HG03108 (cell line): ENCODE results near the gene LMBR1.
"Not testable (repeated sequence)": the region's sequence is repeated elsewhere in the genome, so short reads cannot be mapped to it uniquely, and the experiment has no call there.

Source experiments
- ATAC-seq: cut with Tn5 transposase; IDR thresholded peaks from one replicate; pipeline ENCODE4 v1.9.1; 2021; ENCODE audit warnings: moderate library complexity; ENCODE audit not compliant: unreplicated experiment

The LMBR1 gene

GRCh38 chr7:156848979-156849378 is 44.0 kb downstream of the LMBR1 start:
- ATAC-seq: no peak

- ATAC-seq: no peak
These were observed 47.4 kb downstream of the LMBR1 start for GRCh38 chr7:156845379-156846101.

GRCh38 chr7:156843582-156843981 is 49.4 kb downstream of the LMBR1 start:
- not testable (repeated sequence) for ATAC-seq

- ATAC-seq: no peak
These were observed 49.8 kb downstream of the LMBR1 start for GRCh38 chr7:156843157-156843556.

GRCh38 chr7:156842740-156843140 is 50.2 kb downstream of the LMBR1 start:
- ATAC-seq: no peak

GRCh38 chr7:156842317-156842716 is 50.7 kb downstream of the LMBR1 start:
- ATAC-seq: no peak

- ATAC-seq: no peak
These were observed 51.5 kb downstream of the LMBR1 start for GRCh38 chr7:156841497-156841896.

GRCh38 chr7:156840134-156840533 is 52.8 kb downstream of the LMBR1 start:
- no peak for ATAC-seq

- ATAC-seq: no peak
These were observed 56.5 kb downstream of the LMBR1 start for GRCh38 chr7:156836443-156836842.

GRCh38 chr7:156834462-156834861 is 58.5 kb downstream of the LMBR1 start:
- ATAC-seq: no peak

GRCh38 chr7:156833312-156833711 is 59.7 kb downstream of the LMBR1 start:
- no peak for ATAC-seq

- no peak for ATAC-seq
These were observed 60.6 kb downstream of the LMBR1 start for GRCh38 chr7:156832195-156832877.

GRCh38 chr7:156829669-156830336 is 63.2 kb downstream of the LMBR1 start:
- no peak for ATAC-seq

GRCh38 chr7:156827587-156828203 is 65.3 kb downstream of the LMBR1 start:
- no peak for ATAC-seq

GRCh38 chr7:156823435-156823834 is 69.5 kb downstream of the LMBR1 start:
- ATAC-seq: no peak

- no peak for ATAC-seq
These were observed 72.4 kb downstream of the LMBR1 start for GRCh38 chr7:156820445-156821063.

GRCh38 chr7:156819733-156820295 is 73.2 kb downstream of the LMBR1 start:
- no peak for ATAC-seq

GRCh38 chr7:156818133-156818532 is 74.8 kb downstream of the LMBR1 start:
- no peak for ATAC-seq

- no peak for ATAC-seq
These were observed 75.9 kb downstream of the LMBR1 start for GRCh38 chr7:156816943-156817572.

- no peak for ATAC-seq
These were observed 81.3 kb downstream of the LMBR1 start for GRCh38 chr7:156811706-156812105.
